H1 (cell line): ENCODE results near the gene RGS6. TPM values are rescaled to one million over a fixed set of nuclear protein-coding genes. Genes with fewer than 3 reads are reported as not detected.

Experiments
- CTCF ChIA-PET: fragments of 300-600 bp; sonication (Branson Sonifier 250); formaldehyde crosslinking; loops from one replicate; lab custom pipeline; 2021; ENCODE audit not compliant: partially characterized antibody; lab: Charles Lee
- POLR2A ChIA-PET: fragments of 300-600 bp; sonication (Branson Sonifier 250); formaldehyde crosslinking; loops from one replicate; lab custom pipeline; 2021; ENCODE audit warnings: inconsistent platforms; ENCODE audit not compliant: partially characterized antibody; lab: Charles Lee
- DNase-seq, 2 experiments: peaks; one replicate each; pipeline versions ENCODE4 v3.0.0 to v3.0.0-alpha.2; 2010 to 2022; ENCODE audit warnings: low spot score in 2 of 2, low read depth in 1 of 2, mixed read lengths in 1 of 2
- FAIRE-seq: peaks from 2 replicates; lab custom pipeline; 2011; peaks lifted over from hg19 to GRCh38; lab: Jason Lieb, UNC
- H2AFZ ChIP-seq: 2 replicates; pipeline ENCODE4 v1.8.1; 2012; ENCODE audit warnings: low read length, inconsistent platforms
- H2AK5ac ChIP-seq: 2 replicates; pipeline ENCODE4 v1.6.1; 2013; ENCODE audit warnings: low read depth, low read length
- H2BK120ac ChIP-seq: replicated peaks from 2 replicates; pipeline ENCODE3; 2013; ENCODE audit warnings: low read depth, low read length, inconsistent platforms
- H2BK12ac ChIP-seq: 2 replicates; pipeline ENCODE4 v1.6.1; 2013; ENCODE audit warnings: low read depth, low read length
- H2BK15ac ChIP-seq: 2 replicates; pipeline ENCODE4 v1.6.1; 2013; ENCODE audit warnings: low read length
- H2BK20ac ChIP-seq: 2 replicates; pipeline ENCODE4 v1.6.1; 2013; ENCODE audit warnings: low read length
- H2BK5ac ChIP-seq: 2 replicates; pipeline ENCODE4 v1.6.1; 2013; ENCODE audit warnings: low read depth, low read length
- H3K14ac ChIP-seq: 2 replicates; pipeline ENCODE4 v1.6.1; 2013; ENCODE audit warnings: inconsistent platforms; ENCODE audit not compliant: insufficient read length
- H3K18ac ChIP-seq: 2 replicates; pipeline ENCODE4 v1.6.1; 2013; ENCODE audit warnings: low read length; ENCODE audit errors: extremely low read depth
- H3K23ac ChIP-seq: 2 replicates; pipeline ENCODE4 v1.6.1; 2013; ENCODE audit warnings: inconsistent platforms; ENCODE audit not compliant: insufficient read length
- H3K23me2 ChIP-seq: 2 replicates; pipeline ENCODE4 v1.6.1; 2013; ENCODE audit warnings: low read depth, low read length
- H3K27ac ChIP-seq: 2 replicates; pipeline ENCODE4 v1.6.1; 2011; ENCODE audit warnings: low read depth, low read length, inconsistent platforms
- H3K27me3 ChIP-seq, 4 experiments: replicated peaks in 1 of 4; 1 replicate in 1 of 4; 2 replicates in 3 of 4; pipeline versions ENCODE4 v1.6.1 to v1.8.1; 2011 to 2013; ENCODE audit warnings: low read length in 3 of 4, mild to moderate bottlenecking in 3 of 4, inconsistent platforms in 2 of 4, mixed read lengths in 2 of 4, moderate library complexity in 1 of 4; ENCODE audit not compliant: control insufficient read depth in 3 of 4, insufficient read depth in 3 of 4; ENCODE audit errors: extremely low read depth in 1 of 4
- H3K36me3 ChIP-seq, 4 experiments: 2 replicates each; pipeline versions ENCODE4 v1.6.1 to v1.8.1; 2011 to 2013; ENCODE audit warnings: mild to moderate bottlenecking in 4 of 4, low read length in 3 of 4, moderate library complexity in 2 of 4, control low read depth in 1 of 4, inconsistent platforms in 1 of 4; ENCODE audit not compliant: insufficient read depth in 4 of 4, control insufficient read depth in 2 of 4
- H3K4ac ChIP-seq: replicated peaks from 2 replicates; pipeline ENCODE3; 2013; ENCODE audit warnings: low read length, low read depth, mixed read lengths, inconsistent platforms; ENCODE audit not compliant: insufficient read length
- H3K4me1 ChIP-seq, 4 experiments: replicated peaks in 1 of 4; 1 replicate in 1 of 4; 2 replicates in 3 of 4; pipeline versions ENCODE4 v1.6.1 to v1.8.1; 2011 to 2013; ENCODE audit warnings: low read length in 3 of 4, inconsistent platforms in 2 of 4, mixed read lengths in 1 of 4; ENCODE audit not compliant: insufficient read depth in 4 of 4, control insufficient read depth in 3 of 4
- H3K4me2 ChIP-seq, 2 experiments: 2 replicates each; pipeline versions ENCODE4 v1.6.1 to v1.8.1; 2011 to 2013; ENCODE audit warnings: low read depth in 2 of 2, low read length in 2 of 2, control low read depth in 1 of 2, inconsistent platforms in 1 of 2, mild to moderate bottlenecking in 1 of 2; ENCODE audit not compliant: insufficient read depth in 1 of 2
- H3K4me3 ChIP-seq, 4 experiments: fragments of 200-600, 300-600 bp in 1 of 4; sonication (generic), shearing (Covaris generic), sonication (Bioruptor Twin) in 1 of 4; 2 replicates each; pipeline versions ENCODE4 v1.5.1 to v1.8.1; 2011 to 2016; ENCODE audit warnings: low read length in 4 of 4, low read depth in 3 of 4, control low read depth in 2 of 4, inconsistent platforms in 2 of 4, mild to moderate bottlenecking in 2 of 4, mixed read lengths in 1 of 4, moderate library complexity in 1 of 4; ENCODE audit not compliant: insufficient read depth in 2 of 4; ENCODE audit errors: extremely low read depth in 1 of 4
- H3K56ac ChIP-seq: replicated peaks from 2 replicates; pipeline ENCODE3; 2013; ENCODE audit warnings: low read depth, mild to moderate bottlenecking, mixed read lengths, low read length, inconsistent platforms; ENCODE audit not compliant: insufficient read length
- H3K79me1 ChIP-seq: 2 replicates; pipeline ENCODE4 v1.6.1; 2013; ENCODE audit warnings: low read depth, low read length, control low read depth
- H3K79me2 ChIP-seq, 2 experiments: 2 replicates each; pipeline versions ENCODE4 v1.6.1 to v1.8.1; 2012 to 2013; ENCODE audit warnings: low read length in 2 of 2, mild to moderate bottlenecking in 2 of 2, inconsistent platforms in 1 of 2; ENCODE audit not compliant: insufficient read depth in 2 of 2, control insufficient read depth in 1 of 2
- H3K9ac ChIP-seq, 4 experiments: replicated peaks in 1 of 4; 1 replicate in 1 of 4; 2 replicates in 3 of 4; pipeline versions ENCODE4 v1.6.1 to v1.8.1; 2011 to 2013; ENCODE audit warnings: low read depth in 3 of 4, low read length in 3 of 4, control low read depth in 2 of 4, mild to moderate bottlenecking in 2 of 4, moderate library complexity in 2 of 4, inconsistent platforms in 1 of 4; ENCODE audit errors: extremely low read depth in 1 of 4
- H3K9me3 ChIP-seq, 2 experiments: 2 replicates each; pipeline versions ENCODE4 v1.6.1 to v1.8.1; 2012 to 2013; ENCODE audit warnings: mild to moderate bottlenecking in 2 of 2, moderate library complexity in 2 of 2, control low read depth in 1 of 2, inconsistent platforms in 1 of 2, low read depth in 1 of 2, low read length in 1 of 2, mixed read lengths in 1 of 2; ENCODE audit not compliant: insufficient read depth in 2 of 2
- H4K20me1 ChIP-seq, 2 experiments: replicated peaks in 1 of 2; 2 replicates each; pipeline versions ENCODE3 to v1.8.1; 2011 to 2013; ENCODE audit warnings: inconsistent platforms in 2 of 2, low read length in 2 of 2, mild to moderate bottlenecking in 1 of 2; ENCODE audit not compliant: insufficient read depth in 2 of 2, control insufficient read depth in 1 of 2
- H4K5ac ChIP-seq: 2 replicates; pipeline ENCODE4 v1.6.1; 2013; ENCODE audit warnings: low read length, low read depth, mixed read lengths, inconsistent platforms; ENCODE audit not compliant: insufficient read length
- H4K8ac ChIP-seq: 2 replicates; pipeline ENCODE4 v1.8.0; 2013; ENCODE audit warnings: mild to moderate bottlenecking, moderate library complexity, low read length, inconsistent platforms; ENCODE audit not compliant: insufficient read depth; ENCODE audit errors: extremely low read depth
- H4K91ac ChIP-seq: replicated peaks from 2 replicates; pipeline ENCODE3; 2013; ENCODE audit warnings: low read length, mixed read lengths, inconsistent platforms; ENCODE audit not compliant: insufficient read length
- GABPA ChIP-seq: IDR thresholded peaks from 2 replicates; pipeline ENCODE4 v1.6.1; 2011; ENCODE audit warnings: mild to moderate bottlenecking, low read length, moderate library complexity, borderline replicate concordance; ENCODE audit not compliant: insufficient read depth
- TAF1 ChIP-seq: IDR thresholded peaks from 2 replicates; pipeline ENCODE4 v1.6.1; 2011; ENCODE audit warnings: mild to moderate bottlenecking, low read depth, low read length
- WGBS, 2 experiments: shearing (Covaris generic) in 1 of 2; methylation state at CpG; one replicate each; pipeline versions ENCODE4 v1.1.6 to v1.1.7; 2013 to 2015; ENCODE audit warnings: low lambda C conversion rate in 2 of 2, mixed read lengths in 2 of 2, inconsistent platforms in 1 of 2, low coverage in 1 of 2, missing lambda C conversion rate in 1 of 2; ENCODE audit not compliant: insufficient replicate concordance in 2 of 2, insufficient coverage in 1 of 2, insufficient read length in 1 of 2; ENCODE audit errors: extremely low coverage in 1 of 2, missing lambda C conversion rate in 1 of 2; 5-methylcytosine and 5-hydroxymethylcytosine counted together
- polyA plus RNA-seq, 7 experiments: library from polyadenylated mRNA; depleted of rRNA in 3 of 7; stranded (reverse) in 5 of 7; unstranded in 2 of 7; fragments of >200 nt in 5 of 7; fragments of 200-250 nt in 2 of 7; gene quantifications; 1 replicate in 5 of 7; 2 replicates in 1 of 7; 4 replicates in 1 of 7; pipeline versions ENCODE4 v1.2.1 to v1.2.3, GENCODE V29; 2011 to 2013; ENCODE audit warnings: missing spikeins in 2 of 7, mixed read lengths in 2 of 7
- total RNA-seq: library from RNA; stranded (reverse); fragmentation: NEBNext Ultra II Directional; extraction: Animal tissue kit (Norgen Biotek cat#: 25700); gene quantifications from 2 replicates; pipeline ENCODE4 v1.2.1, GENCODE V29; 2021

RGS6 gene
- total and polyA plus RNA-seq, 2 of the 8 experiments (the other 6 are each of a cell fraction or from before 2014, with no cell fraction given) = 0.26 to 1.1 TPM

- POLR2A ChIA-PET = no interaction called here
- 76% methylated on average over 2 of the region's 2 CpGs; no CpG with 5 or more reads in 1 of the 2 experiments for WGBS, 2 experiments
- H2AK5ac ChIP-seq = no peak overlapping the region
These were observed 94.3 kb downstream of the RGS6 start for GRCh38 chr14:72026536-72026935.

More at GRCh38 chr14:72026536-72026935, 94.3 kb downstream of the RGS6 start:
- Histone ChIP-seq H3K56ac (no peak overlapping the region), H4K91ac (no peak overlapping the region), H3K4ac (no peak overlapping the region), H3K79me2 (no peaks in the 10 kb centered on the region), H3K18ac (no peak overlapping the region), H4K5ac (no peak overlapping the region), H3K23ac (no peak overlapping the region), H3K79me1 (no peaks in the 10 kb centered on the region), H3K4me2 (no peak overlapping the region), H2AFZ (no peak overlapping the region), H3K27me3 (no peaks in the 10 kb centered on the region), H3K4me3 (no peak overlapping the region), H2BK12ac (no peak overlapping the region), H4K8ac (no peak overlapping the region), H2BK15ac (no peak overlapping the region), H3K36me3 (no peaks in the 10 kb centered on the region), H2BK120ac (no peak overlapping the region), H3K4me1 (peaks cover 0 to 6% (median 2%) of the 10 kb centered on the region in 4 experiments; a peak in 4 of 7 replicates), H3K9ac (no peak overlapping the region), H4K20me1 (no peaks in the 10 kb centered on the region), H2BK20ac (no peak overlapping the region), H3K9me3 (no peaks in the 10 kb centered on the region), H3K23me2 (no peaks in the 10 kb centered on the region), H3K14ac (no peak overlapping the region), H3K27ac (no peak overlapping the region), H2BK5ac (no peak overlapping the region)
- CTCF ChIA-PET = interaction anchor here (1.2 kb wide), 1 partner anchor 77 kb away, joined by 3 read pairs; no protein-coding TSS in a partner anchor
- TF ChIP-seq GABPA (no peak), TAF1 (no peak)
- no peak for DNase-seq
- no peak for FAIRE-seq
